SHP77 treated with DMSO at 0.1 percent for 48 hours (cell line): Measurements from ENCODE around the gene NPAS3.

Source experiments
- DNase-seq: peaks from one replicate; lab custom pipeline; 2025; lab: John Stamatoyannopoulos, UW

NPAS3 gene

GRCh38 chr14:33449268-33449667, 510.6 kb downstream of the NPAS3 start:
- no peak for DNase-seq

GRCh38 chr14:33449703-33450395, 511.2 kb downstream of the NPAS3 start:
- DNase-seq, result no peak

- no peak for DNase-seq
Observed at GRCh38 chr14:33450416-33450815, 511.7 kb downstream of the NPAS3 start.

GRCh38 chr14:33451211-33451610, 512.5 kb downstream of the NPAS3 start:
- no peak for DNase-seq

GRCh38 chr14:33452995-33453394, 514.3 kb downstream of the NPAS3 start:
- DNase-seq, result no peak

- no peak for DNase-seq
Observed at GRCh38 chr14:33454022-33454595, 515.4 kb downstream of the NPAS3 start.

GRCh38 chr14:33454707-33455106, 516.0 kb downstream of the NPAS3 start:
- no peak for DNase-seq

GRCh38 chr14:33455654-33456345, 517.1 kb downstream of the NPAS3 start:
- DNase-seq, result no peak

- no peak for DNase-seq
Observed at GRCh38 chr14:33457021-33457420, 518.3 kb downstream of the NPAS3 start.

- peak; percentile 56 for DNase-seq
Observed at GRCh38 chr14:33457617-33458016, 518.9 kb downstream of the NPAS3 start.

- no peak for DNase-seq
Observed at GRCh38 chr14:33460164-33460563, 521.5 kb downstream of the NPAS3 start.

- DNase-seq, result no peak
Observed at GRCh38 chr14:33461036-33461435, 522.4 kb downstream of the NPAS3 start.

GRCh38 chr14:33463731-33464130, 525.1 kb downstream of the NPAS3 start:
- no peak for DNase-seq

GRCh38 chr14:33464254-33464962, 525.7 kb downstream of the NPAS3 start:
- peak; percentile 56 for DNase-seq

- no peak for DNase-seq
Observed at GRCh38 chr14:33465846-33466700, 527.4 kb downstream of the NPAS3 start.

GRCh38 chr14:33467971-33468370, 529.3 kb downstream of the NPAS3 start:
- DNase-seq, result no peak

GRCh38 chr14:33469898-33470297, 531.2 kb downstream of the NPAS3 start:
- DNase-seq, result no peak

- DNase-seq, result no peak
Observed at GRCh38 chr14:33471776-33472175, 533.1 kb downstream of the NPAS3 start.

GRCh38 chr14:33475623-33476022, 536.9 kb downstream of the NPAS3 start:
- peak; percentile 77 for DNase-seq

GRCh38 chr14:33477797-33478196, 539.1 kb downstream of the NPAS3 start:
- DNase-seq, result no peak

GRCh38 chr14:33480071-33480886, 541.6 kb downstream of the NPAS3 start:
- DNase-seq, result no peak
